ENCODE results near the gene ANGPTL2.
"Not testable (repeated sequence)": the region's sequence is repeated elsewhere in the genome, so short reads cannot be mapped to it uniquely, and the experiment has no call there.

DNA sequence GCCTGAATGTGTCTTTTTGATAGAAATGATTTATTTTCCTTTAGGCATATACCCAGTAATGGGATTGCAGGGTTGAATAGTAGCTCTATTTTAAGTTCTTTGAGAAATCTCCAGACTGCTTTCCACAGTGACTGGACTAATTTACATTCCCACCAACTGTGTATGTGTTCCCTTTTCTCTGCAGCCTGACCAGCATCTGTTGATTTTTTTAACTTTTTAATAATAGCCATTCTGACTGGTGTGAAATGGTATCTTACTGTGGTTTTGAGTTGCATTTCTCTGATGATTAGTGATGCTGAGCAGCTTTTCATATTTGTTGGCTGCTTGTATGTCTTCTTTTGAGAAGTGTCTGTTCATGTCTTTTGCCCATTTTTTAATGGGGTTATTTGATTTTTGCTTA is 24.4 kb upstream of the ANGPTL2 start:
- not testable (repeated sequence) for TF ChIP-seq POLR2A, POLR2AphosphoS5 (IDR thresholded peaks at IDR 0.05)
- TF ChIP-seq, protein P1, sequence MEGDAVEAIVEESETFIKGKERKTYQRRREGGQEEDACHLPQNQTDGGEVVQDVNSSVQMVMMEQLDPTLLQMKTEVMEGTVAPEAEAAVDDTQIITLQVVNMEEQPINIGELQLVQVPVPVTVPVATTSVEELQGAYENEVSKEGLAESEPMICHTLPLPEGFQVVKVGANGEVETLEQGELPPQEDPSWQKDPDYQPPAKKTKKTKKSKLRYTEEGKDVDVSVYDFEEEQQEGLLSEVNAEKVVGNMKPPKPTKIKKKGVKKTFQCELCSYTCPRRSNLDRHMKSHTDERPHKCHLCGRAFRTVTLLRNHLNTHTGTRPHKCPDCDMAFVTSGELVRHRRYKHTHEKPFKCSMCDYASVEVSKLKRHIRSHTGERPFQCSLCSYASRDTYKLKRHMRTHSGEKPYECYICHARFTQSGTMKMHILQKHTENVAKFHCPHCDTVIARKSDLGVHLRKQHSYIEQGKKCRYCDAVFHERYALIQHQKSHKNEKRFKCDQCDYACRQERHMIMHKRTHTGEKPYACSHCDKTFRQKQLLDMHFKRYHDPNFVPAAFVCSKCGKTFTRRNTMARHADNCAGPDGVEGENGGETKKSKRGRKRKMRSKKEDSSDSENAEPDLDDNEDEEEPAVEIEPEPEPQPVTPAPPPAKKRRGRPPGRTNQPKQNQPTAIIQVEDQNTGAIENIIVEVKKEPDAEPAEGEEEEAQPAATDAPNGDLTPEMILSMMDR (IDR thresholded peaks at IDR 0.05), result not testable (repeated sequence)
